Dermis microvascular lymphatic vessel endothelial cell (primary cell): ENCODE results near the gene CYP2A13. TPM values are rescaled to one million over a fixed set of nuclear protein-coding genes. Genes with fewer than 3 reads are reported as not detected.
"Not testable (repeated sequence)": the region's sequence is repeated elsewhere in the genome, so short reads cannot be mapped to it uniquely, and the experiment has no call there.

ENCODE experiments used
- DNase-seq, 2 donors: peaks; one replicate each; pipeline versions ENCODE4 v3.0.0 to v3.0.0-alpha.2; 2010; ENCODE audit warnings: low read depth in 2 of 2
- total RNA-seq: library from RNA; depleted of rRNA; stranded (reverse); fragments of >200 nt; gene quantifications from 2 replicates; pipeline ENCODE4 v1.2.1, GENCODE V29; 2014

CYP2A13 gene
- total RNA-seq, 1 donor from 2014 or later = not detected

- not testable (repeated sequence) for DNase-seq
These were observed 33.0 kb downstream of the CYP2A13 start for GRCh38 chr19:41120929-41121911.

GRCh38 chr19:41122846-41123245 lies 34.6 kb downstream of the CYP2A13 start:
- DNase-seq = not testable (repeated sequence)

GRCh38 chr19:41123716-41124294 lies 35.6 kb downstream of the CYP2A13 start:
- no peak for DNase-seq

- DNase-seq = peak in 1 of 2 donors; percentile 12
These were observed 38.5 kb downstream of the CYP2A13 start for GRCh38 chr19:41126765-41127203.

- DNase-seq = not testable (repeated sequence)
These were observed 39.1 kb downstream of the CYP2A13 start for GRCh38 chr19:41127362-41127761.

GRCh38 chr19:41127801-41128300 lies 39.6 kb downstream of the CYP2A13 start:
- DNase-seq = peak in 1 of 2 donors; percentile 38

- DNase-seq = no peak
These were observed 40.4 kb downstream of the CYP2A13 start for GRCh38 chr19:41128692-41129091.

GRCh38 chr19:41131186-41131585 lies 42.9 kb downstream of the CYP2A13 start:
- DNase-seq = no peak

GRCh38 chr19:41133260-41133659 lies 45.0 kb downstream of the CYP2A13 start:
- no peak for DNase-seq

- no peak for DNase-seq
These were observed 46.4 kb downstream of the CYP2A13 start for GRCh38 chr19:41134616-41135015.

- DNase-seq = peak; percentile 3 to 46
These were observed 47.4 kb downstream of the CYP2A13 start for GRCh38 chr19:41135390-41136384.

GRCh38 chr19:41136636-41137455 lies 48.6 kb downstream of the CYP2A13 start:
- no peak for DNase-seq

GRCh38 chr19:41144403-41144802 lies 56.2 kb downstream of the CYP2A13 start:
- DNase-seq = peak; percentile 79 to 89

Other genes starting within 250 kb of the CYP2A13 start
- gene CYP2A6, start 238.0 kb upstream of the CYP2A13 start, total RNA-seq = not detected in 2 replicates
- not detected in 2 replicates for gene CYP2A7, start 206.2 kb upstream of the CYP2A13 start, total RNA-seq
- gene CYP2B6, start 97.2 kb upstream of the CYP2A13 start, total RNA-seq = not detected in 2 replicates
- gene CYP2F1, start 26.0 kb downstream of the CYP2A13 start, total RNA-seq = not detected in 2 replicates
- gene CYP2S1, start 104.8 kb downstream of the CYP2A13 start, total RNA-seq = 0.38 and 0.39 TPM in 2 replicates
- 5.8 and 24.9 TPM in 2 replicates for gene AXL, start 130.8 kb downstream of the CYP2A13 start, total RNA-seq
- gene HNRNPUL1, start 175.9 kb downstream of the CYP2A13 start, total RNA-seq = 49.6 and 64.0 TPM in 2 replicates
- 4.5 and 7.7 TPM in 2 replicates for gene CCDC97, start 221.7 kb downstream of the CYP2A13 start, total RNA-seq